ENCODE measurements around the gene JPH4. TPM values are rescaled to one million over a fixed set of nuclear protein-coding genes. Genes with fewer than 3 reads are reported as not detected.
A peak's percentile ranks its signal among the peaks of the same experiment; 100 is the strongest.

JPH4 gene
- 1 to 10 TPM; 1.8 TPM for total RNA-seq
- polyA plus RNA-seq, result not detected

DNA sequence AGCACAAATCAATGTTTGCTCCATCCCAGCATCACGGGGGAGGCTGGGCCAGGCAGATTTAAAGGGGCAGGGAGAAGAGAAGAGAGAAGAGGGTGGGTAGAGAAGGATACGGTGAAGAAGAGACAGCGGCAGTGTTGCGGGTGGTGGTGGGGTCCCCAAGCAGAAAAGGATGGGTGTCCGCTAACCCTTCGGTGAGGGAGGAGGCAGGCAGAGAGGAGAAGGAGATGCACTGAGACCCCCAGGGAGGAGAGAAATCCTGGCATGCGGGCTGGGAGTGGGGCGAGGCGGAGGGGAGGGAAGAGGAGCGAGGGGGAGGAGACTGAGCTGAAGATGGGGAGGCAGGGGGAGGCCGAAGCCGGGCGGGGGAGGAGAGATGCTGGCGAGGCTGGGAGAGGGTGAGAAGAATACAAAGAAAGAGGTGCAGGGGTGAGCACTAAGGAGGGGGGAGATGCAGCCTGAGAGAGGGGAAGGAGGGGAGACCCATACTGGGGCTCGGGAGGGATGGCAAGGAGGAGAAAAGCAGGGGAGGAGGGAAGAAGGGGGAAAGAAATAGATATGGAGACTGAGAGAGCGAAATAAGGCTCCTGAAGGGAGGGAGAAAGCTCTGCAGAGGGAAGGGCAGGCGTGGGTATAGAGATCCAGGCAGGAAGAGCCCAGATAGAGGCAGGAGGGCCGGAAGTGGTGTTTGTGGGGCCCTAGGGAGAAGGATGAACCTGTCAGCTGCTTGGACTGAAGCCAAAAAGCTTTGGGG is at the start of gene JPH4:
JPH4 (minus strand) TSS at position 231 of the 751 bp plus-strand sequence. CDS start 1,337 bp downstream, outside the sequence.
- Mint-ChIP-seq H3K27ac (peak within 1 kb of the TSS in 1 of 8 donors; percentile 27), H3K9me3 (peaks cover 0 to 3% (median 0%) of the 10 kb centered on the region in 5 donors), H3K4me1 (peaks cover 8 to 25% (median 12%) of the 10 kb centered on the region in 3 donors), H3K27me3 (peaks cover 37 to 59% of the 10 kb centered on the region in 2 donors), H3K4me3 (peak within 1 kb of the TSS in 3 of 7 donors; percentile 13 to 48 (median 48)), H3K36me3 (no peaks in the 10 kb centered on the region)
- Histone ChIP-seq H3K27ac (ENCODE audit: low read depth, low read length) (no peak within 1 kb of the TSS), H3K9me3 (ENCODE audit: low read length) (no peaks in the 10 kb centered on the region), H3K27me3 (ENCODE audit: insufficient read depth, low read length, poor library complexity, severe bottlenecking) (peaks cover 18% of the 10 kb centered on the region), H3K4me3 (ENCODE audit: low read length) (no peak within 1 kb of the TSS), H3K4me1 (ENCODE audit: insufficient read depth, low read length) (peaks cover 5% of the 10 kb centered on the region), H3K36me3 (ENCODE audit: insufficient read depth, low read length) (no peaks in the 10 kb centered on the region)
- ChIA-PET POLR2A (no interaction called here), CTCF (interaction anchor here (0.6 kb wide), 1 partner anchor 1114 kb away, joined by 3 read pairs; no protein-coding TSS in a partner anchor)
- DNase-seq, result no peak

DNA sequence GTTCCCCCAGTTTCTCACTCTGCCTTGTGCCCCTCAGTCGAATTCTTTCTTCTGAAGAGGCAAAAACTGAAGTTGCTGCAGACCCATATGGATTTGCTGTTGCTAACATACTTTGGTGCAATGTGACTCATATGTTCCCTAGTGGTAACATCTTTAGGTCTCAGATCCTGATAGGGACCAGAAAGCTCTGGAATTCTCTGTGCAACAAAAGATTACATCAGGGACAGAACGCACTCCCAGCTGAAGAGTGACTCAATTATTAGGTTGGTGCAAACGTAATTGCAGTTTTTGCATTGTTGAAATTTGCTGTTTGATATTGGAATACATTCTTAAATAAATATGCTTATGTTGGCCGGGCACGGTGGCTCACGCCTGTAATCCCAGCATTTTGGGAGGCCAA is 49.4 kb upstream of the JPH4 start:
- no peak overlapping the region for H3K27ac Mint-ChIP-seq
- CTCF ChIA-PET, result no interaction called here

DNA sequence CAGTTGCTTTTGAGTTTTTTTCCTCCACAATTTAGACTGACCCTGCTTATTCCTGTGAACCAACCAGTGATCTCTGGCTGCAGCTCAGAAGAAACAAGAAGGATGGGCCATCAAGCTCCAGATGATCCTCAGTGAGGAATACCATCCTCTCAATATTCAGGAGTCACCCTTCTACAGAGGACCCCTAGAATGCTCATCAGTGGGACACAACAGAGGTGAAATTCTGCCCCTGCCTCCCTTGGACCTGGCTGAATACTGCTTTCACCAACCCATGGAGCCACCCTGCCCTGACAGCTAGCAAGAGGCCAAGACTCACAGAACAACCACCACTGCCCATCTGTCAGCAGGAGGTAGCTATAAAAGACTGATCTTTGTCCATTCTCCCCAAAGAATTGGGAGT is 48.4 kb upstream of the JPH4 start:
- H3K36me3 ChIP-seq (ENCODE audit: insufficient read depth, low read length), result no peaks in the 10 kb centered on the region
- POLR2A ChIA-PET, result no interaction called here
- H3K4me1 ChIP-seq (ENCODE audit: insufficient read depth, low read length), result peaks cover 3% of the 10 kb centered on the region
- CTCF ChIA-PET, result no interaction called here
- peaks cover 3 to 4% (median 3%) of the 10 kb centered on the region in 3 donors for H3K4me1 Mint-ChIP-seq
- peaks cover 11 to 13% (median 12%) of the 10 kb centered on the region in 5 donors for H3K9me3 Mint-ChIP-seq
- H3K4me3 ChIP-seq (ENCODE audit: low read length), result no peak overlapping the region
- DNase-seq, result no peak
- peaks cover 0 to 4% (median 0%) of the 10 kb centered on the region in 3 donors for H3K36me3 Mint-ChIP-seq
- H3K27me3 Mint-ChIP-seq, result peaks cover 7 to 43% of the 10 kb centered on the region in 2 donors
- H3K9me3 ChIP-seq (ENCODE audit: low read length), result no peaks in the 10 kb centered on the region
- no peak overlapping the region for H3K4me3 Mint-ChIP-seq
- H3K27ac ChIP-seq (ENCODE audit: low read depth, low read length), result no peak overlapping the region
- peaks cover 4% of the 10 kb centered on the region for H3K27me3 ChIP-seq (ENCODE audit: insufficient read depth, low read length, poor library complexity, severe bottlenecking)
- H3K27ac Mint-ChIP-seq, result no peak overlapping the region

More for the DNA sequence above, 49.4 kb upstream of the JPH4 start:
- Histone ChIP-seq H3K27ac (ENCODE audit: low read depth, low read length) (no peak overlapping the region), H3K4me3 (ENCODE audit: low read length) (no peak overlapping the region), H3K4me1 (ENCODE audit: insufficient read depth, low read length) (peaks cover 8% of the 10 kb centered on the region), H3K27me3 (ENCODE audit: insufficient read depth, low read length, poor library complexity, severe bottlenecking) (peaks cover 4% of the 10 kb centered on the region), H3K36me3 (ENCODE audit: insufficient read depth, low read length) (no peaks in the 10 kb centered on the region), H3K9me3 (ENCODE audit: low read length) (no peaks in the 10 kb centered on the region)
- Mint-ChIP-seq H3K4me1 (peaks cover 7 to 9% (median 8%) of the 10 kb centered on the region in 3 donors), H3K36me3 (peaks cover 0 to 4% (median 0%) of the 10 kb centered on the region in 3 donors), H3K9me3 (peaks cover 11 to 13% (median 12%) of the 10 kb centered on the region in 5 donors), H3K27me3 (peaks cover 6 to 35% of the 10 kb centered on the region in 2 donors), H3K4me3 (no peak overlapping the region)
- DNase-seq, result no peak
- POLR2A ChIA-PET, result no interaction called here

DNA sequence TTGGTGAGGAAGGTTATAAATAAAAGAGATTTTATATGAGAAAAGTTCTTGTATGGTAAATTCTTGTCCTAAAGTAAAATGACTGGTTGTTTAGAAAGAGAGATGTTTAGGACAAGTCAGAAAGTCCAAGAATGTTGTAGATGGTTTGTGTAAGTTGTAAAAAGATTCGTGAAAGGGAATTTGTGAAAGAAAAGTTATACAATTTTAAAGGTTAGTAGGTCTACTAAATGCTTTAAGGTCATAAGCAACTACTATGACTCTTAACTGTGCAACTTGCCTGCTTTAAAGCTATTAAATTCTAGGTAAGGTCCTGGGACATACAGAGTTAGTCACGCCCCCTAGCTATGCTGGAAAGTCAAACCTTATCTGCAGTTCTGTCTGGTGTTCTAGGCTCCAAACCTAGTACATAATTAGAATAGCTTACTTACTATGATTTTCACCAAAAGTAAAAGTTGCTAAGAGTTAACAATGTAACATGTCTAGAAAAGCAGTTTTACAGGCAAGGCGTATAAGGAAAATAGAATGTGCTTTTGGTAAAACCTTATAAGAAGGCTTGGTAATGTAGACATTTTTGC is 46.3 kb upstream of the JPH4 start:
- ChIA-PET CTCF (no interaction called here), POLR2A (no interaction called here)
- peaks cover 7 to 54% of the 10 kb centered on the region in 2 donors for H3K27me3 Mint-ChIP-seq
- H3K4me3 Mint-ChIP-seq, result no peak overlapping the region
- Histone ChIP-seq H3K36me3 (ENCODE audit: insufficient read depth, low read length) (no peaks in the 10 kb centered on the region), H3K27ac (ENCODE audit: low read depth, low read length) (no peak overlapping the region), H3K9me3 (ENCODE audit: low read length) (no peaks in the 10 kb centered on the region), H3K4me1 (ENCODE audit: insufficient read depth, low read length) (no peaks in the 10 kb centered on the region), H3K27me3 (ENCODE audit: insufficient read depth, low read length, poor library complexity, severe bottlenecking) (peaks cover 4% of the 10 kb centered on the region), H3K4me3 (ENCODE audit: low read length) (no peak overlapping the region)
- H3K4me1 Mint-ChIP-seq, result no peaks in the 10 kb centered on the region
- no peak for DNase-seq
- H3K27ac Mint-ChIP-seq, result no peak overlapping the region
- H3K9me3 Mint-ChIP-seq, result peaks cover 11 to 13% (median 12%) of the 10 kb centered on the region in 5 donors
- peaks cover 0 to 4% (median 0%) of the 10 kb centered on the region in 3 donors for H3K36me3 Mint-ChIP-seq

DNA sequence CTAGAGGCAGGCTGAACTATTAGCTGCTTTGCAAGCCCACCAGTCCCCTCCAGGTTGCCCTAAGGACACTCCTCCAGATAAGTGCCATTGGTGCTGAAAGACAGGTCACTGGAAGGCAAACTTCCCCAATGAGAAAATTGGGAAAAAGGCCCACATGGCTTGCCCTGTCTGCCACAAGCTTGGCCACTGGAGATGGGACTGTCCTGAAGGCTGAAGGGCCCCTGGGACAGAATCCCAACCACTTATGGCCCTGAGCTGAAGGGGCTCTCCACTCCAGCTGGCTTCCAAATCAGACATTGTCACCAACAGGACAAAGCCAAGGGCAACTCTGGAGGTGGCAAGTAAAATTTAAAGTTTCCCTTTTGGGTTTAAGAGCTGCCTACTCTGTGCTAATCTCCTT is 45.4 kb upstream of the JPH4 start:
- H3K27me3 ChIP-seq (ENCODE audit: insufficient read depth, low read length, poor library complexity, severe bottlenecking), result peaks cover 4% of the 10 kb centered on the region
- POLR2A ChIA-PET, result interaction anchor here (0.6 kb wide), 1 partner anchor 28 kb away, joined by 7 read pairs; no protein-coding TSS in a partner anchor
- no peak overlapping the region for H3K27ac Mint-ChIP-seq

DNA sequence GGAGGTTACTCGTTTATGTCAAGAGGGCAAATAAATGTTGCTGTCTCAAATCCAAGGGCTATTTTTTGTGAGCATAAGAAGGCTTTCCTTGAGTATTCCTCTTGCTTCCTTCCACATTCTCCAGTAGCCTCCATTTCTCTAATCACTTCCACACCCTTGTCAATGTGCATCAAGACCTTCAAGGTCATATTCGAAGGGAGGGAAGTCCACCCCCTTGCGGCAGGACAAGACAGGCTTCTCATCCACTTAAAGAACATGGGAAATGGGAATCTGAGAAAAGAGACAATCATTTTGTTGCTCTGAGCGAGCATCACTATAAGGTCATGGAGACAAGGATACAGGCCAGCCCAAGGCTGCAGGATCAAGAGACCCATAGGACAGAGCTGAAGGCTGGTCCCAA is 44.4 kb upstream of the JPH4 start:
- no peak overlapping the region for H3K4me3 Mint-ChIP-seq
- Histone ChIP-seq H3K27me3 (ENCODE audit: insufficient read depth, low read length, poor library complexity, severe bottlenecking) (peaks cover 4% of the 10 kb centered on the region), H3K4me3 (ENCODE audit: low read length) (no peak overlapping the region), H3K36me3 (ENCODE audit: insufficient read depth, low read length) (no peaks in the 10 kb centered on the region), H3K9me3 (ENCODE audit: low read length) (no peaks in the 10 kb centered on the region), H3K4me1 (ENCODE audit: insufficient read depth, low read length) (no peaks in the 10 kb centered on the region), H3K27ac (ENCODE audit: low read depth, low read length) (no peak overlapping the region)
- CTCF ChIA-PET, result interaction anchor here (0.9 to 3.7 kb wide), 2 partner anchors 9 to 34 kb away, joined by 3 to 16 read pairs; no protein-coding TSS in a partner anchor
- peaks cover 9 to 63% of the 10 kb centered on the region in 2 donors for H3K27me3 Mint-ChIP-seq
- no peaks in the 10 kb centered on the region for H3K4me1 Mint-ChIP-seq
- DNase-seq, result no peak
- POLR2A ChIA-PET, result no interaction called here
- no peak overlapping the region for H3K27ac Mint-ChIP-seq
- H3K9me3 Mint-ChIP-seq, result peaks cover 11 to 13% (median 12%) of the 10 kb centered on the region in 5 donors
- peaks cover 0 to 4% (median 0%) of the 10 kb centered on the region in 3 donors for H3K36me3 Mint-ChIP-seq

More for the DNA sequence above, 45.4 kb upstream of the JPH4 start:
- H3K36me3 ChIP-seq (ENCODE audit: insufficient read depth, low read length), result no peaks in the 10 kb centered on the region
- H3K4me3 ChIP-seq (ENCODE audit: low read length), result no peak overlapping the region
- no peaks in the 10 kb centered on the region for H3K4me1 ChIP-seq (ENCODE audit: insufficient read depth, low read length)
- Mint-ChIP-seq H3K4me3 (no peak overlapping the region), H3K9me3 (peaks cover 11 to 13% (median 12%) of the 10 kb centered on the region in 5 donors), H3K36me3 (peaks cover 0 to 4% (median 0%) of the 10 kb centered on the region in 3 donors), H3K4me1 (no peaks in the 10 kb centered on the region), H3K27me3 (peaks cover 7 to 63% of the 10 kb centered on the region in 2 donors)
- CTCF ChIA-PET, result no interaction called here
- no peak overlapping the region for H3K27ac ChIP-seq (ENCODE audit: low read depth, low read length)
- no peaks in the 10 kb centered on the region for H3K9me3 ChIP-seq (ENCODE audit: low read length)
- DNase-seq, result no peak

DNA sequence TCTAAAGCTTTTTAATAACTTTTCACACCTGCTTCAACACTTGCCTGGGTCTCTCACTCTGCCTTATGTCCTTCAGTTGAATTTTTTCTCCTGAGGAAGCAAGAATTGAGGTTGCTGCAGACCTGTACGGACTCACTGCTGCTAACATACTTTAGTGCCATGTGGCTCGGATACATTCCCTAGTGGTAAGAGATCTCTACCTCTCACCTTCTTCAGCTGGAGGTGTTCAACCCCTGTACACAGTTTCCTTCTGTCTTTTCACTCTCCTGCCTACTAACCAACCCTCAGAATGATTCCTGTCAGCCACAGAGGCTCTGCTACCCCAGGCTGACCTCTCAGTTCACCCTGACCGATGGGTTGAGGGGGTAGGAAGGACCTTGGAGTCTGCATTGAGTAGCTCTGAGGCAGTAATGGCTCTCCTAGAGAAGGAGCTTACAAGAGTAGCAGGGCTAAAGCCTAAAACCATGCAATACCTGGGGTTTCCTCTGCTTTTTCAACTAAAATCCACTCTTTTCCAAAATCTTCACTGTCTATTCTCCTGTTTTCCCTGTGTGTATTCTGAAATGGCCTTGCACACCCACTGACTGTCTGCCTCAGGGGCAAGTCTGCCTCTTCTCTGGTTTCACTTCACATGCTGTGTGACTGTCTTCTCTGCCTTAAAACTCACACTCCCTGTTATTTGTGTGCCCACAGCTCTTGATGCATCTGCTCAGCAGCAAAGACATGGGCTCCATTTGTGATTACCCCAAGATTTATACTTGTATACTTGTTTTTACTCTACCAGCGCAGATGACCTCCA is 43.5 kb upstream of the JPH4 start:
- ChIA-PET CTCF (interaction anchor here (0.9 to 3.7 kb wide), 2 partner anchors 10 to 33 kb away, joined by 3 to 16 read pairs; no protein-coding TSS in a partner anchor), POLR2A (no interaction called here)
- H3K4me1 Mint-ChIP-seq, result no peaks in the 10 kb centered on the region
- peaks cover 0 to 4% (median 0%) of the 10 kb centered on the region in 3 donors for H3K36me3 Mint-ChIP-seq
- no peak for DNase-seq
- peaks cover 11 to 13% (median 12%) of the 10 kb centered on the region in 5 donors for H3K9me3 Mint-ChIP-seq
- Histone ChIP-seq H3K9me3 (ENCODE audit: low read length) (no peaks in the 10 kb centered on the region), H3K27me3 (ENCODE audit: insufficient read depth, low read length, poor library complexity, severe bottlenecking) (peaks cover 4% of the 10 kb centered on the region), H3K4me1 (ENCODE audit: insufficient read depth, low read length) (no peaks in the 10 kb centered on the region), H3K4me3 (ENCODE audit: low read length) (no peak overlapping the region), H3K36me3 (ENCODE audit: insufficient read depth, low read length) (no peaks in the 10 kb centered on the region), H3K27ac (ENCODE audit: low read depth, low read length) (no peak overlapping the region)
- H3K27me3 Mint-ChIP-seq, result peaks cover 9 to 58% of the 10 kb centered on the region in 2 donors
- no peak overlapping the region for H3K4me3 Mint-ChIP-seq
- no peak overlapping the region for H3K27ac Mint-ChIP-seq
